HG03280 (cell line): Measurements from ENCODE around the gene CHMP4B.
"Not testable (repeated sequence)": the region's sequence is repeated elsewhere in the genome, so short reads cannot be mapped to it uniquely, and the experiment has no call there.

Experiments
- ATAC-seq: cut with Tn5 transposase; IDR thresholded peaks from one replicate; pipeline ENCODE4 v1.9.1; 2021; ENCODE audit warnings: mild to moderate bottlenecking, moderate library complexity; ENCODE audit not compliant: unreplicated experiment

Gene CHMP4B

GRCh38 chr20:33789109-33789857 is 21.9 kb upstream of the CHMP4B start:
- ATAC-seq, result no peak

- ATAC-seq, result no peak
These were observed 21.3 kb upstream of the CHMP4B start for GRCh38 chr20:33789858-33790182.

- ATAC-seq, result no peak
These were observed 20.6 kb upstream of the CHMP4B start for GRCh38 chr20:33790566-33790965.

GRCh38 chr20:33791021-33791420 is 20.1 kb upstream of the CHMP4B start:
- ATAC-seq, result no peak

GRCh38 chr20:33791540-33791939 is 19.6 kb upstream of the CHMP4B start:
- ATAC-seq, result no peak

- ATAC-seq, result no peak
These were observed 19.1 kb upstream of the CHMP4B start for GRCh38 chr20:33791959-33792597.

- ATAC-seq, result not testable (repeated sequence)
These were observed 18.6 kb upstream of the CHMP4B start for GRCh38 chr20:33792598-33792989.

GRCh38 chr20:33793011-33793931 is 17.9 kb upstream of the CHMP4B start:
- ATAC-seq, result no peak

GRCh38 chr20:33796263-33796906 is 14.8 kb upstream of the CHMP4B start:
- ATAC-seq, result no peak

GRCh38 chr20:33796907-33797544 is 14.1 kb upstream of the CHMP4B start:
- no peak for ATAC-seq

- ATAC-seq, result no peak
These were observed 12.7 kb upstream of the CHMP4B start for GRCh38 chr20:33798444-33798843.

GRCh38 chr20:33803921-33804337 is 7.2 kb upstream of the CHMP4B start:
- ATAC-seq, result no peak

- ATAC-seq, result no peak
These were observed 2.8 kb upstream of the CHMP4B start for GRCh38 chr20:33808388-33808787.

GRCh38 chr20:33810259-33810658 is 889 bp upstream of the CHMP4B start:
- no peak for ATAC-seq

GRCh38 chr20:33811776-33812151 is 616 bp downstream of the CHMP4B start:
- peak; percentile 5 for ATAC-seq

- no peak for ATAC-seq
These were observed 1.2 kb downstream of the CHMP4B start for GRCh38 chr20:33812152-33812849.

GRCh38 chr20:33812908-33813462 is 1.8 kb downstream of the CHMP4B start:
- ATAC-seq, result no peak

- no peak for ATAC-seq
These were observed 3.1 kb downstream of the CHMP4B start for GRCh38 chr20:33814238-33814712.

GRCh38 chr20:33815671-33816070 is 4.5 kb downstream of the CHMP4B start:
- ATAC-seq, result no peak

GRCh38 chr20:33816191-33816590 is 5.0 kb downstream of the CHMP4B start:
- no peak for ATAC-seq
